Measurements from ENCODE around the gene DIPK2A. TPM values are rescaled to one million over a fixed set of nuclear protein-coding genes. Genes with fewer than 3 reads are reported as not detected.

Gene DIPK2A
- total and polyA plus RNA-seq, 4 donors: 6.1 to 125 (median 17.8) TPM

GRCh38 chr3:143957453-143957852, 14.2 kb upstream of the DIPK2A start:
- no peak for DNase-seq
- Histone ChIP-seq H3K4me3 (no peak overlapping the region), H3K4me1 (ENCODE audit: control insufficient read depth in 5 of 5, insufficient read depth in 5 of 5, low read length in 5 of 5) (no peaks in the 10 kb centered on the region), H3K27ac (ENCODE audit: low read depth in 1 of 2, low read length in 1 of 2) (no peak overlapping the region), H3K9ac (ENCODE audit: insufficient read depth in 1 of 2, low read length in 2 of 2) (no peak overlapping the region), H3K36me3 (ENCODE audit: control insufficient read depth in 4 of 4, insufficient read depth in 4 of 4, low read length in 4 of 4) (no peaks in the 10 kb centered on the region), H3K27me3 (ENCODE audit: control insufficient read depth in 3 of 3, insufficient read depth in 3 of 3, low read length in 2 of 3) (no peaks in the 10 kb centered on the region), H3K9me3 (ENCODE audit: control insufficient read depth in 4 of 4, insufficient read depth in 3 of 4, low read length in 3 of 4) (peaks cover 0 to 4% (median 0%) of the 10 kb centered on the region in 4 donors)
- no peak for ATAC-seq (ENCODE audit: insufficient read depth, low FRiP score)
- no peak for TF ChIP-seq CTCF (IDR thresholded peaks at IDR 0.05; ENCODE audit: control extremely low read depth, extremely low read depth)

GRCh38 chr3:143958966-143959365, 12.7 kb upstream of the DIPK2A start:
- ATAC-seq (ENCODE audit: insufficient read depth, low FRiP score) (no peak), DNase-seq (no peak)
- no peak for TF ChIP-seq CTCF (IDR thresholded peaks at IDR 0.05; ENCODE audit: control extremely low read depth, extremely low read depth)
- Histone ChIP-seq H3K27ac (ENCODE audit: low read depth in 1 of 2, low read length in 1 of 2) (no peak overlapping the region), H3K9ac (ENCODE audit: insufficient read depth in 1 of 2, low read length in 2 of 2) (no peak overlapping the region), H3K27me3 (ENCODE audit: control insufficient read depth in 3 of 3, insufficient read depth in 3 of 3, low read length in 2 of 3) (no peaks in the 10 kb centered on the region), H3K9me3 (ENCODE audit: control insufficient read depth in 4 of 4, insufficient read depth in 3 of 4, low read length in 3 of 4) (peaks cover 0 to 4% (median 0%) of the 10 kb centered on the region in 4 donors), H3K36me3 (ENCODE audit: control insufficient read depth in 4 of 4, insufficient read depth in 4 of 4, low read length in 4 of 4) (no peaks in the 10 kb centered on the region), H3K4me3 (no peak overlapping the region), H3K4me1 (ENCODE audit: control insufficient read depth in 5 of 5, insufficient read depth in 5 of 5, low read length in 5 of 5) (no peaks in the 10 kb centered on the region)

GRCh38 chr3:143961342-143961741, 10.3 kb upstream of the DIPK2A start:
- no peaks in the 10 kb centered on the region for H3K27me3 ChIP-seq (ENCODE audit: control insufficient read depth in 3 of 3, insufficient read depth in 3 of 3, low read length in 2 of 3)
- no peaks in the 10 kb centered on the region for H3K4me1 ChIP-seq (ENCODE audit: control insufficient read depth in 5 of 5, insufficient read depth in 5 of 5, low read length in 5 of 5)
- no peak for TF ChIP-seq CTCF (IDR thresholded peaks at IDR 0.05; ENCODE audit: control extremely low read depth, extremely low read depth)
- H3K27ac ChIP-seq (ENCODE audit: low read depth in 1 of 2, low read length in 1 of 2): no peak overlapping the region
- no peaks in the 10 kb centered on the region for H3K36me3 ChIP-seq (ENCODE audit: control insufficient read depth in 4 of 4, insufficient read depth in 4 of 4, low read length in 4 of 4)
- H3K4me3 ChIP-seq: no peak overlapping the region
- H3K9me3 ChIP-seq (ENCODE audit: control insufficient read depth in 4 of 4, insufficient read depth in 3 of 4, low read length in 3 of 4): peaks cover 0 to 4% (median 0%) of the 10 kb centered on the region in 4 donors
- H3K9ac ChIP-seq (ENCODE audit: insufficient read depth in 1 of 2, low read length in 2 of 2): no peak overlapping the region
- ATAC-seq (ENCODE audit: insufficient read depth, low FRiP score) (no peak), DNase-seq (peak in 2 of 3 donors; percentile 14 to 56)
- 83 to 85% methylated on average over 1 of the region's 1 CpG for whole genome bisulfite sequencing, 2 donors

GRCh38 chr3:143963946-143964345, 7.7 kb upstream of the DIPK2A start:
- DNase-seq: no peak
- Histone ChIP-seq H3K27ac (ENCODE audit: low read depth in 1 of 2, low read length in 1 of 2) (no peak overlapping the region), H3K36me3 (ENCODE audit: control insufficient read depth in 4 of 4, insufficient read depth in 4 of 4, low read length in 4 of 4) (no peaks in the 10 kb centered on the region), H3K4me1 (ENCODE audit: control insufficient read depth in 5 of 5, insufficient read depth in 5 of 5, low read length in 5 of 5) (no peaks in the 10 kb centered on the region), H3K4me3 (no peak overlapping the region), H3K27me3 (ENCODE audit: control insufficient read depth in 3 of 3, insufficient read depth in 3 of 3, low read length in 2 of 3) (no peaks in the 10 kb centered on the region), H3K9ac (ENCODE audit: insufficient read depth in 1 of 2, low read length in 2 of 2) (no peak overlapping the region), H3K9me3 (ENCODE audit: control insufficient read depth in 4 of 4, insufficient read depth in 3 of 4, low read length in 3 of 4) (peaks cover 0 to 3% (median 0%) of the 10 kb centered on the region in 4 donors)
- no peak for ATAC-seq (ENCODE audit: insufficient read depth, low FRiP score)
- 67 to 73% methylated on average over 6 of the region's 6 CpGs for WGBS, 2 donors
- no peak for TF ChIP-seq CTCF (IDR thresholded peaks at IDR 0.05; ENCODE audit: control extremely low read depth, extremely low read depth)

Measured in lung (tissue), 12 donors.